ENCODE data around the gene CYB561. TPM values are rescaled to one million over a fixed set of nuclear protein-coding genes. Genes with fewer than 3 reads are reported as not detected.
A peak's percentile ranks its signal among the peaks of the same experiment; 100 is the strongest.

CYB561 gene
- total and polyA plus RNA-seq, 2 experiments from 2014 or later = 13.7 to 30.9 TPM

DNA sequence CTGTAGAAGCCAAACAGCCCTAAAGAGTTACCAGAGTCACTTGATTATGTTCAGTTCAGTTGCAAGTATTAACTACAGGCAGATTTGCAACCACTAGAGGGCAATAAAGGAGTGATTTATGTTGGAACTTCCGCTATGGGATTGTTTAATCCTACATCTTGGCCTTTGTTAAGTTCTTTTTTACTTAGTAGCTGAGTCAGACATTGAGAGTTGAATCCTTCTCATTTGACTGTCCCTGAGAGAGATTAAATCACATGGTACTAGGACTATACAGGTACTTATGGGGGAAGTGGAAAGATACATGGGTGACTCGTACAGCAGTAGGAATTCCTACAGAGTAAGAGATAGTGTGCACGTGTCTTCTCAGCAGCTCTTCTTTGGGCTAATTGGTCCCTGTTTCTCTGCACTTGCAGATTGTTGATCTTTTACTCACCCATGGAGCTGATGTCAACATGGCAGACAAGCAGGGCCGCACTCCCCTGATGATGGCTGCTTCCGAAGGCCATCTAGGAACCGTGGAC lies 40.3 kb downstream of the CYB561 start:
- no peaks in the 10 kb centered on the region for H4K20me1 ChIP-seq (replicated peaks; ENCODE audit: insufficient read depth)
- Mint-ChIP-seq H3K36me3 (ENCODE audit: low read depth) (no peaks in the 10 kb centered on the region), H3K27ac (no peak overlapping the region), H3K4me3 (no peak overlapping the region), H3K4me1 (peaks cover 3% of the 10 kb centered on the region; the same call in 2 of the 3 replicates), H3K27me3 (ENCODE audit: insufficient read depth, low read depth, poor library complexity) (no peaks in the 10 kb centered on the region), H3K9me3 (no peaks in the 10 kb centered on the region)
- H3K4me3 ChIP-seq = no peak overlapping the region
- no peaks in the 10 kb centered on the region for H3F3A ChIP-seq (replicated peaks; ENCODE audit: low read depth)
- H3K36me3 ChIP-seq (ENCODE audit: insufficient read depth) = no peaks in the 10 kb centered on the region
- H3K4me1 ChIP-seq (ENCODE audit: insufficient read depth) = no peaks in the 10 kb centered on the region
- TF ChIP-seq ZNF114 (CRISPR knock-in tag; IDR thresholded peaks at IDR 0.05) (no peak), JUNB (IDR thresholded peaks at IDR 0.05; ENCODE audit: unreplicated experiment) (no peak), ZNF331 (CRISPR knock-in tag; IDR thresholded peaks at IDR 0.05; ENCODE audit: low read depth) (no peak), ZNF462 (CRISPR knock-in tag; IDR thresholded peaks at IDR 0.05) (no peak), CREB1 (CRISPR knock-in tag; IDR thresholded peaks at IDR 0.05; ENCODE audit: low read depth) (no peak), POLR2AphosphoS5 (IDR thresholded peaks at IDR 0.05; ENCODE audit: low read depth) (no peak)
- TF ChIP-seq, protein P1, sequence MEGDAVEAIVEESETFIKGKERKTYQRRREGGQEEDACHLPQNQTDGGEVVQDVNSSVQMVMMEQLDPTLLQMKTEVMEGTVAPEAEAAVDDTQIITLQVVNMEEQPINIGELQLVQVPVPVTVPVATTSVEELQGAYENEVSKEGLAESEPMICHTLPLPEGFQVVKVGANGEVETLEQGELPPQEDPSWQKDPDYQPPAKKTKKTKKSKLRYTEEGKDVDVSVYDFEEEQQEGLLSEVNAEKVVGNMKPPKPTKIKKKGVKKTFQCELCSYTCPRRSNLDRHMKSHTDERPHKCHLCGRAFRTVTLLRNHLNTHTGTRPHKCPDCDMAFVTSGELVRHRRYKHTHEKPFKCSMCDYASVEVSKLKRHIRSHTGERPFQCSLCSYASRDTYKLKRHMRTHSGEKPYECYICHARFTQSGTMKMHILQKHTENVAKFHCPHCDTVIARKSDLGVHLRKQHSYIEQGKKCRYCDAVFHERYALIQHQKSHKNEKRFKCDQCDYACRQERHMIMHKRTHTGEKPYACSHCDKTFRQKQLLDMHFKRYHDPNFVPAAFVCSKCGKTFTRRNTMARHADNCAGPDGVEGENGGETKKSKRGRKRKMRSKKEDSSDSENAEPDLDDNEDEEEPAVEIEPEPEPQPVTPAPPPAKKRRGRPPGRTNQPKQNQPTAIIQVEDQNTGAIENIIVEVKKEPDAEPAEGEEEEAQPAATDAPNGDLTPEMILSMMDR (conservative IDR thresholded peaks at IDR 0.05; ENCODE audit: low read depth in 2 of 2) = peak; percentile 69 to 87
- ATAC-seq (peak; percentile 74), DNase-seq (ENCODE audit: low spot score) (peak; percentile 92)
- H3K79me2 ChIP-seq (replicated peaks; ENCODE audit: insufficient read depth) = no peaks in the 10 kb centered on the region
- H3K4me2 ChIP-seq = no peak overlapping the region
- H3K27me3 ChIP-seq (ENCODE audit: insufficient read depth) = no peaks in the 10 kb centered on the region
- no peak overlapping the region for H3K27ac ChIP-seq (ENCODE audit: low read depth)
- H3K9me2 ChIP-seq (ENCODE audit: insufficient read depth) = no peaks in the 10 kb centered on the region
- no peak overlapping the region for H2AFZ ChIP-seq

All from GM23338 (cell line).